ENCODE data around the gene REEP2. TPM values are rescaled to one million over a fixed set of nuclear protein-coding genes. Genes with fewer than 3 reads are reported as not detected.

REEP2 gene
- total RNA-seq, 1 donor from 2014 or later: 6.1 TPM

GRCh38 chr5:138444078-138444773 is 5.4 kb downstream of the REEP2 start:
- Histone ChIP-seq H3K27me3 (no peaks in the 10 kb centered on the region), H3K36me3 (no peaks in the 10 kb centered on the region), H3K4me1 (peaks cover 9% of the 10 kb centered on the region), H3K4me3 (no peak overlapping the region), H3K27ac (no peak overlapping the region), H3K9me3 (no peaks in the 10 kb centered on the region)
- intact Hi-C loops (cut with DNase I): no loop called here
- no peak for DNase-seq (ENCODE audit: extremely low spot score in 2 of 2)
- TF ChIP-seq POLR2AphosphoS5 (IDR thresholded peaks at IDR 0.05; ENCODE audit: insufficient read depth in 1 of 2, low read depth in 1 of 2) (no peak), CTCF (IDR thresholded peaks at IDR 0.05) (no peak), POLR2A (IDR thresholded peaks at IDR 0.05) (no peak)

- peak in 1 of 2 donors; percentile 93 for DNase-seq (ENCODE audit: extremely low spot score in 2 of 2)
- H3K27ac ChIP-seq: no peak overlapping the region
- no peak overlapping the region for H3K4me3 ChIP-seq
- no peaks in the 10 kb centered on the region for H3K36me3 ChIP-seq
- H3K9me3 ChIP-seq: no peaks in the 10 kb centered on the region
- H3K27me3 ChIP-seq: no peaks in the 10 kb centered on the region
- TF ChIP-seq POLR2AphosphoS5 (IDR thresholded peaks at IDR 0.05; ENCODE audit: insufficient read depth in 1 of 2, low read depth in 1 of 2) (no peak), POLR2A (IDR thresholded peaks at IDR 0.05) (no peak), CTCF (IDR thresholded peaks at IDR 0.05) (no peak)
- intact Hi-C loops (cut with DNase I): no loop called here
- H3K4me1 ChIP-seq: peaks cover 7% of the 10 kb centered on the region
Observed at GRCh38 chr5:138444774-138445546, 6.1 kb downstream of the REEP2 start.

- peak in 1 of 2 donors; percentile 92 for DNase-seq (ENCODE audit: extremely low spot score in 2 of 2)
- Histone ChIP-seq H3K27me3 (no peaks in the 10 kb centered on the region), H3K36me3 (no peaks in the 10 kb centered on the region), H3K4me3 (no peak overlapping the region), H3K9me3 (no peaks in the 10 kb centered on the region), H3K4me1 (peaks cover 5% of the 10 kb centered on the region), H3K27ac (no peak overlapping the region)
- no peak for TF ChIP-seq CTCF (IDR thresholded peaks at IDR 0.05)
- TF ChIP-seq POLR2AphosphoS5 (IDR thresholded peaks at IDR 0.05; ENCODE audit: insufficient read depth in 1 of 2, low read depth in 1 of 2): no peak
- no peak for TF ChIP-seq POLR2A (IDR thresholded peaks at IDR 0.05)
- intact Hi-C loops (cut with DNase I): no loop called here
Observed at GRCh38 chr5:138445547-138446271, 6.9 kb downstream of the REEP2 start.

GRCh38 chr5:138448070-138448469 is 9.2 kb downstream of the REEP2 start:
- H3K36me3 ChIP-seq: no peaks in the 10 kb centered on the region
- no peak overlapping the region for H3K27ac ChIP-seq
- H3K27me3 ChIP-seq: no peaks in the 10 kb centered on the region
- no peak overlapping the region for H3K4me3 ChIP-seq
- TF ChIP-seq POLR2AphosphoS5 (IDR thresholded peaks at IDR 0.05; ENCODE audit: insufficient read depth in 1 of 2, low read depth in 1 of 2) (no peak), CTCF (IDR thresholded peaks at IDR 0.05) (no peak), POLR2A (IDR thresholded peaks at IDR 0.05) (no peak)
- peaks cover 5% of the 10 kb centered on the region for H3K4me1 ChIP-seq
- intact Hi-C loops (cut with DNase I): no loop called here
- DNase-seq (ENCODE audit: extremely low spot score in 2 of 2): peak in 1 of 2 donors; percentile 82
- H3K9me3 ChIP-seq: no peaks in the 10 kb centered on the region

All from vagina (tissue), 2 donors.